WTC11 (cell line): ENCODE measurements around the gene PGAP3. TPM values are rescaled to one million over a fixed set of nuclear protein-coding genes. Genes with fewer than 3 reads are reported as not detected.

Experiments used
- ATAC-seq: fragments of 200-7000 bp; cut with Tn5 transposase; 2 replicates; pipeline ENCODE4 v1.10.0; 2021; ENCODE audit warnings: mild to moderate bottlenecking, moderate library complexity
- CTCF ChIA-PET: fragments of 300-600 bp; sonication (Branson Sonifier 250); formaldehyde crosslinking; loops from one replicate; lab custom pipeline; 2021; ENCODE audit warnings: antibody characterized with exemption; lab: Charles Lee
- POLR2A ChIA-PET: fragments of 350-600 bp; sonication (Branson Sonifier 250); formaldehyde crosslinking; loops from one replicate; lab custom pipeline; 2021; ENCODE audit warnings: antibody characterized with exemption; lab: Charles Lee
- DNase-seq: peaks from one replicate; pipeline ENCODE4 v3.0.0; 2021; ENCODE audit warnings: low spot score
- H3K27ac Mint-ChIP-seq: 2 replicates; pipeline ENCODE4 v1.8.0; 2021; ENCODE audit warnings: mixed read lengths
- H3K27me3 Mint-ChIP-seq: 2 replicates; pipeline ENCODE4 v1.8.0; 2021; ENCODE audit warnings: low read depth, mild to moderate bottlenecking, moderate library complexity, mixed read lengths
- H3K36me3 Mint-ChIP-seq: 2 replicates; pipeline ENCODE4 v1.8.0; 2021; ENCODE audit warnings: mixed read lengths
- H3K4me1 Mint-ChIP-seq: 2 replicates; pipeline ENCODE4 v1.8.0; 2022; ENCODE audit warnings: mixed read lengths
- H3K4me3 Mint-ChIP-seq: 2 replicates; pipeline ENCODE4 v1.8.0; 2021; ENCODE audit warnings: mild to moderate bottlenecking, moderate library complexity, mixed read lengths
- H3K9me3 Mint-ChIP-seq: 2 replicates; pipeline ENCODE4 v1.8.0; 2021; ENCODE audit warnings: mixed read lengths
- AR ChIP-seq: fragments of 250-450 bp; sonication (Bioruptor Pico); IDR thresholded peaks from 2 replicates; pipeline ENCODE4 v1.9.0; 2021; ENCODE audit warnings: mild to moderate bottlenecking
- CREB1 ChIP-seq: sonication (generic); formaldehyde crosslinking; IDR thresholded peaks from 2 replicates; pipeline ENCODE4 v1.8.0; 2023; ENCODE audit warnings: mild to moderate bottlenecking, missing genetic modification reagents
- FOXK1 ChIP-seq: sonication (generic); formaldehyde crosslinking; IDR thresholded peaks from 2 replicates; pipeline ENCODE4 v1.8.0; 2022; ENCODE audit warnings: mild to moderate bottlenecking, moderate library complexity, missing genetic modification reagents
- FOXP4 ChIP-seq: sonication (generic); formaldehyde crosslinking; IDR thresholded peaks from 2 replicates; pipeline ENCODE4 v1.8.0; 2022; ENCODE audit warnings: mild to moderate bottlenecking, missing genetic modification reagents
- GRHL2 ChIP-seq: fragments of 250-450 bp; sonication (Bioruptor Pico); IDR thresholded peaks from 2 replicates; pipeline ENCODE4 v1.8.0; 2022; ENCODE audit warnings: mild to moderate bottlenecking, moderate library complexity; ENCODE audit not compliant: insufficient replicate concordance, severe bottlenecking
- GTF2I ChIP-seq: fragments of 250-450 bp; sonication (Bioruptor Pico); conservative IDR thresholded peaks from 2 replicates; pipeline ENCODE4 v1.4.0; 2021; ENCODE audit warnings: mild to moderate bottlenecking
- NFATC4 ChIP-seq: fragments of 250-450 bp; sonication (Bioruptor Pico); IDR thresholded peaks from 2 replicates; pipeline ENCODE4 v1.9.0; 2021; ENCODE audit warnings: mild to moderate bottlenecking
- PREB ChIP-seq: sonication (generic); formaldehyde crosslinking; IDR thresholded peaks from 2 replicates; pipeline ENCODE4 v1.8.1; 2022; ENCODE audit warnings: mild to moderate bottlenecking, missing genetic modification reagents, moderate library complexity, borderline replicate concordance
- SP1 ChIP-seq: sonication (generic); formaldehyde crosslinking; conservative IDR thresholded peaks from 2 replicates; pipeline ENCODE4 v1.8.1; 2022; ENCODE audit warnings: missing genetic modification reagents
- TEAD1 ChIP-seq: sonication (generic); formaldehyde crosslinking; IDR thresholded peaks from 2 replicates; pipeline ENCODE4 v1.8.0; 2022; ENCODE audit warnings: mild to moderate bottlenecking, missing genetic modification reagents
- TEAD4 ChIP-seq: sonication (generic); formaldehyde crosslinking; IDR thresholded peaks from 2 replicates; pipeline ENCODE4 v1.8.0; 2022; ENCODE audit warnings: mild to moderate bottlenecking, missing genetic modification reagents
- ZNF281 ChIP-seq: sonication (generic); formaldehyde crosslinking; IDR thresholded peaks from 2 replicates; pipeline ENCODE4 v1.8.0; 2023; ENCODE audit warnings: mild to moderate bottlenecking, missing genetic modification reagents
- ZNF423 ChIP-seq: fragments of 250-450 bp; sonication (Bioruptor Pico); IDR thresholded peaks from 2 replicates; pipeline ENCODE4 v2.1.2; 2022; ENCODE audit warnings: mild to moderate bottlenecking, moderate library complexity
- ZNF532 ChIP-seq: fragments of 250-450 bp; sonication (Bioruptor Pico); IDR thresholded peaks from 2 replicates; pipeline ENCODE4 v1.9.0; 2021; ENCODE audit warnings: mild to moderate bottlenecking, borderline replicate concordance
- ZNF671 ChIP-seq: fragments of 250-450 bp; sonication (Bioruptor Pico); IDR thresholded peaks from 2 replicates; pipeline ENCODE4 v1.8.0; 2021; ENCODE audit warnings: mild to moderate bottlenecking
- ZSCAN18 ChIP-seq: fragments of 250-450 bp; sonication (Bioruptor Pico); IDR thresholded peaks from 2 replicates; pipeline ENCODE4 v2.1.2; 2022; ENCODE audit warnings: mild to moderate bottlenecking, moderate library complexity
- total RNA-seq: library from RNA; stranded (reverse); gene quantifications from 3 replicates; pipeline ENCODE4 v1.2.3, GENCODE V29; 2021

Gene PGAP3
- total RNA-seq, 1 experiment from 2014 or later, result 24.9 TPM

- POLR2A ChIA-PET, result interaction anchor here (0.7 to 2.8 kb wide), 5 partner anchors 11 to 227 kb away, joined by 3 to 25 read pairs (median 3); partner anchors contain the start of genes CDK12 and ERBB2
- Mint-ChIP-seq H3K27me3 (no peaks in the 10 kb centered on the region), H3K36me3 (peaks cover 4% of the 10 kb centered on the region), H3K4me1 (peaks cover 39% of the 10 kb centered on the region), H3K27ac (peak overlapping the region; percentile 93), H3K4me3 (peak overlapping the region; percentile 82), H3K9me3 (no peaks in the 10 kb centered on the region)
- TF ChIP-seq SP1 (CRISPR knock-in tag) (0 out of 2 replicates have a peak, but pooled peaks have one; percentile 22), GTF2I (no peak), PREB (CRISPR knock-in tag) (no peak), FOXK1 (no peak), TEAD1 (CRISPR knock-in tag) (peak; percentile 75; the same call in 1 of the 2 replicates), NFATC4 (no peak), ZSCAN18 (CRISPR knock-in tag) (no peak), ZNF532 (CRISPR knock-in tag) (no peak), FOXP4 (CRISPR knock-in tag) (peak; percentile 51; the same call in 1 of the 2 replicates), ZNF281 (CRISPR knock-in tag) (peak; percentile 35; the same call in 1 of the 2 replicates), ZNF423 (CRISPR knock-in tag) (peak; percentile 93), TEAD4 (peak; percentile 42; the same call in 1 of the 2 replicates), GRHL2 (CRISPR knock-in tag) (no peak), ZNF671 (CRISPR knock-in tag) (no peak), CREB1 (CRISPR knock-in tag) (no peak), AR (CRISPR knock-in tag) (no peak)
- ATAC-seq (peak; percentile 53), DNase-seq (no peak)
- CTCF ChIA-PET, result interaction anchor here (1.0 to 3.1 kb wide), 13 partner anchors 10 to 141 kb away, joined by 3 to 29 read pairs (median 14); partner anchors contain the start of genes ERBB2 and MIEN1
Observed at GRCh38 chr17:39688945-39689344, 1.1 kb upstream of the PGAP3 start.
